T-helper 2 cell (primary cell): Measurements from ENCODE around the gene ABL1.
"Not testable (repeated sequence)": the region's sequence is repeated elsewhere in the genome, so short reads cannot be mapped to it uniquely, and the experiment has no call there.

ENCODE experiments used
- DNase-seq, 5 experiments: peaks; one replicate each; pipeline versions ENCODE4 v3.0.0 to v3.0.0-alpha.2; 2012 to 2022
- total RNA-seq, 2 donors: gene quantifications; one replicate each; lab custom pipeline; 2026; lab: John Stamatoyannopoulos, UW

The ABL1 gene
- 44.0 to 49.4 reads per million in 2 donors for total RNA-seq

DNA sequence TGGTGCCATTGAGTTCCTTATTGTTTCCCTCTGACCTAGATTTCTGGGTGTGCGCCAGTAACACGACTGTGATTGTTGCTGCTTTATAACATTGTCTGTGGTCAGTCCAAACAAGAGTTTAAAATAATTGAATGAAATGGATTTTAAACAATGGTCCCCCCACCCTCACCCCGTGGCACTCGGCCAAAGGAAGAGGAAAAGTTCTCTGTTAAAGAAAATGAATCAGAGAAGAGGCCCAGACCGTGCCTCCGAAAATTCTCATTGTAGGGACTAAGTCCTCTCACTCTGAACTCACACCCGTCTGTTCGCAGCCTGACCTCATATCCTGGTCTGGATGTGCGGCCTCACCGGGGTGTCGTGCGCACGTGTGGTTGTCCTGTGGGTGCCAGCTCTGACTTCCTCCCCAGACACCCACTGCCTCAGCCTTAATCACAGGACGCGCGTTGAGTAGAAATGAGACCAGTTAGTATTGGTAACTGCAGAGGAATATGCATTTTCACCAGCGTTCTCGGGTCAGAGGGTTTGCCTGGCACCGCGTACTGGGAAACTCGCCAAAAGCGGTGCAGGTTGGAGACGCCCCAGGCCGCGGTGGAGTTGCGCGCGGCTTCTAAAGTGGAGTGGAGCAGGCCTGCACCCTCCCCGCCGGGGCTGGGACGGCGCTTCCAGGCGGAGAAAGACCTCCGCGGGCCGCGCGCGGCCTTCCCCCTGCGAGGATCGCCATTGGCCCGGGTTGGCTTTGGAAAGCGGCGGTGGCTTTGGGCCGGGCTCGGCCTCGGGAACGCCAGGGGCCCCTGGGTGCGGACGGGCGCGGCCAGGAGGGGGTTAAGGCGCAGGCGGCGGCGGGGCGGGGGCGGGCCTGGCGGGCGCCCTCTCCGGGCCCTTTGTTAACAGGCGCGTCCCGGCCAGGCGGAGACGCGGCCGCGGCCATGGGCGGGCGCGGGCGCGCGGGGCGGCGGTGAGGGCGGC is at the start of gene ABL1:
TSS of gene ABL1 (plus strand) at position 884 of the 966 bp plus-strand sequence. CDS start 193 bp downstream, outside the sequence.
- DNase-seq = peak in 4 of 5 experiments; percentile 7 to 92 (median 52)

DNA sequence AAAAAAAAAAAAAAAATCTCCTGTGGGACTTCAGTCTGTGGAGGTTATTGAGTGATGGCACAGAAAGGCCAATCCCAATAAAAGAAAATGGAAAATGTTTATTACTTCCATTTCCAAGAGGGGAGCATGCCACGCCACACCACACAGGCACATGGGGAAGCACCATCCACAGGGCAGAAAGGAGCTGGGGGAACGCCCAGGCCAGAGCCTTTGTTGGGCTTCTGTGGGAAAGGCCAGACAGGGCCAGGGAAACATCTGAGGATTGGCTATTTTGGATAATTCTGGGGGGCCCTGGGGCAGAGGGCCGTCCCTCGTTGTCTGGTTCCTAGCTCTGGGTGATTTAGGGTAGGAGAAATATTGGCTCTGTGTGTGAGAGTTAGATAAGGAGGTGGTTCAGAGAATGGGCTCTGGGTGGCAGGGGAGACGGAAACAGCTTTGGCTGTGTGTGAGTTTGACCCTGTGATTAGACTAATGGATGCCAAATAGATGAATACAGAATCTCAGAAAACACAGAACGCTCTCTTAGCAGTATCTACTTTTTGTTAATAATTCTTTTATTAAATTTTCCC is 49.0 kb upstream of the ABL1 start:
- DNase-seq = no peak

DNA sequence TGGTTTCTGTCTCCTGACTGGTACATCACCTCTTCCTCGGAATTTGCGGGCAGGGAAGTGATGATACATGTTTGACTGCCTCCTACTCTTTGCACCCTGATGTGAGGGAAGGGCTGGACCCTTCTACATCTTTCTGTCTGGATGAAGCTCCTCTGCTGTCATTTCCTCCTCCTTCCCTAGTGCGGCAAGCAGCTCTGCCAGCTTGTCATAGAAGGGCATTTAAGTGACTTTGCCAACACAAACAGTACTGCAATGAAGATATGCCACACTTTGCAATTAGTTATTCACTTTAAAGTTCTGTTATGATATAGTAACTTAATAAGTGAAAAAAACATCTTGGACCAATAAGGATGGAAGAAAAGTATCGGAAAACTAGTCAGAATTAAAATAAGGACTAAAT is 48.5 kb upstream of the ABL1 start:
- DNase-seq = no peak

DNA sequence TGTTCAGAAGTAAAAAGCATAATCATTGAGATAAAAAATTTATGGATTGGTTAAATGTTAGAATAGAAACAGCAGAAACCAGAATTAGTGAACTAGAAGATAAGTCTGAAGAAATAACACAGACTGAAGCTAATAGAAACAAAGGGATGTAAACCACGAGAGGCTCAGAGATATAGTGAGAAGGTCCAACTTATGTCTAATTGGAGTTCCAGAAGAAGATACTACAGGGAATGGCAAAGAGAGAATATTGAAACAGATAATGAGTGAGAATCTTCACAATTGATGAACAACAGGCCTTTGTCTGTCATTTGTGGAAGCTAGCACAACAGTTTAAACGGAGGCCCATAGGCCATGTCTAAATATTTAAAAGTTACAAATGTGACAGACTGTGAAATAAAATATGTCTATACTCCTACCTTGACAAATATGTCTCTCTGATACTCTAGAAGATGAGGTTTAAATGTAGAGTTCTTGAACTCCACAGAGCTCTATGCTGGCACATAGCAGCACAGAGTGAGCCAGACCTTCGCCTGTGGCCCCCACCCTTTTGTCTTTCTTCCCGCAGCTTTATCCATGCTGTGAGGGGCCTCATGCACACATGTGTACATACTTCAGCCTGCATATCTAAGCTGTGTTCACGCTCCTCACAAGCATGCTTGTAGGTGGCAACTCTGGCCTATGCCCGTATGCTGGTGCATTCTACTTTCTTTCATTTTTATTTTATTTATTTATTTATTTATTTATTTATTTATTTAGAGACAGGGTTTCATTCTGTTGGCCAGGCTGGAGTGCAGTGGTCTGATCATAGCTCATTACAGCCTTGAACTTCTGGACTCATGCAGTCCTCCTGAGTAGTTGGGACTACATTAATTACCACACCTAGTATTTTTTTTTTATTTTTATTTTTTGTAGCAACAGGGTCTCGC is 45.0 kb upstream of the ABL1 start:
- DNase-seq = no peak

DNA sequence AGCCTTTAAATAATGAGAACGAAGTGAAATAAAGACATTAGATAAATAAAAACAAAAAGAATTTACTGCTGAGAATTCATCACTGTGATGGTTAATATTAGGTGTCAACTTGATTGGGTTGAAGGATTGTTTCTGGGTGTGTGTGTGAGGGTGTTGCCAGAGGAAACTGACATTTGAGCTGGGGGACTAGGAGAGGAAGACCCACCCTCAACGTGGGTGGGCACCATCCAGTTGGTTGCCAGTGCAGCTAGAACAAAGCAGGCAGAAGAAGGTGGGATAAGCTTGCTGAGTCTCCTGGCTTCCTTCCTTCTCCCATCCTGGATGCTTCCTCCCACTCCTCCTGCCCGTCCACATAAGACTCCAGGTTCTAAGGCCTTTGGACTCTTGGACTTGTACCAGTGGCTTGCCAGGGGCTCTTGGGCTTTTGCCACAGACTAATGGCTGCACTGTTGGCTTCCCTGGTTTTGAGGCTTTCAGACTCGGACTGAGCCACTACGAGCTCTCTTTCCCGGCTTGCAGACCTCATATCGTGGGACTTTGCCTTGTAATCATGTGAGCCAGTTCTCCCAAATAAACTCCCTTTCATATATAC is 43.7 kb upstream of the ABL1 start:
- no peak for DNase-seq

DNA sequence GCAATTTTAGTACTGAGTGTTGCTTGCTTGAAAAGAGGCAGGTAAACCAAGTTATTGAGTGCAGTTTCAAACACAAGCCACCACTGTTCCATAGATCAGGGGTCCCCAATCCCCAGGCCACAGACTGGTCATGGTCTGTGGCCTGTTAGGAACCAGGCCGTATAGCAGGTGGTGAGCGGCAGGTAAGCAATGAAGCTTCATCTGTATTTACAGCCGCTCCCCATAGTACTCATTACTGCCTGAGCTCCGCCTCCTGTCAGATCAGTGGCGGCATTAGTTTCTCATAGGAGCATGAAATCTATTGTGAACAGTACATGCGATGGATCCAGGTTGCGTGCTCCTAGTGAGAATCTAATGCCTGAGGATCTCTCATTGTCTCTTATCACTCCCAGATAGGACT is 41.5 kb upstream of the ABL1 start:
- DNase-seq = no peak

DNA sequence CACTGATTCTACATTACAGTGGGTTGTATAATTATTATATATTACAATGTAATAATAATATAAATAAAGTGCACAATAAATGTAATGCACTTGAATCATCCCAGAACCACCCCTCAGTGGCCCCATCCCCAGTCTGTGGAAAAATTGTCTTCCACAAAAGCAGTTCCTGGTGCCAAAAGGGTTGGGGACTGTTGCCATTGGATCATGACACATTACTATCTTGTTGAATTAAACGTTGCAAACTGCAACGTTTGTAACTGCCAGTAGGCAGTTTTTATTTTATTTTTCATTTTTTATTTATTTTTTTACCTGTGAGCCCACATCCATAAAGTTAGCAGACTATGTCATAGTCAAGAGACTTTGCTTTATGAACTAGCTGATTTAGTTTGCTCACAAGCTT is 41.0 kb upstream of the ABL1 start:
- not testable (repeated sequence) for DNase-seq

DNA sequence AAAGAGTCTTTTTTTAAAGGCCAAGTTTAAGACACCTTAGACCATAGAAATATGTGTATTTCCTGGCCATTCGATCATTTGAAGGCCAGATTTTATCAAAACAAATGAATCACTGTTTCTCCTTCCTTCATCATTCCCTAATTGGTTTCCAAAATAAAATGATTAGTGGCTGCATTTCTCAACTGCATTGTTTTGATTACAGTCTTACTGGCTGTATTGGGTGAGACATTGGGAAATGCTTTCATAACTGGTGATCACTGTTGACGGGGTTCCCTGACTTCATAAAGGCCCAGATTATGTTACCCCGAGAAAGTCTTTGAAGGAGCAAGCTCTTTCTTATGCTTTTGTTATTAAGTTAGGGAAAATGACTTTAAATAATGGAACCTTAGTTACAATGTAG is 40.6 kb upstream of the ABL1 start:
- DNase-seq = not testable (repeated sequence)

DNA sequence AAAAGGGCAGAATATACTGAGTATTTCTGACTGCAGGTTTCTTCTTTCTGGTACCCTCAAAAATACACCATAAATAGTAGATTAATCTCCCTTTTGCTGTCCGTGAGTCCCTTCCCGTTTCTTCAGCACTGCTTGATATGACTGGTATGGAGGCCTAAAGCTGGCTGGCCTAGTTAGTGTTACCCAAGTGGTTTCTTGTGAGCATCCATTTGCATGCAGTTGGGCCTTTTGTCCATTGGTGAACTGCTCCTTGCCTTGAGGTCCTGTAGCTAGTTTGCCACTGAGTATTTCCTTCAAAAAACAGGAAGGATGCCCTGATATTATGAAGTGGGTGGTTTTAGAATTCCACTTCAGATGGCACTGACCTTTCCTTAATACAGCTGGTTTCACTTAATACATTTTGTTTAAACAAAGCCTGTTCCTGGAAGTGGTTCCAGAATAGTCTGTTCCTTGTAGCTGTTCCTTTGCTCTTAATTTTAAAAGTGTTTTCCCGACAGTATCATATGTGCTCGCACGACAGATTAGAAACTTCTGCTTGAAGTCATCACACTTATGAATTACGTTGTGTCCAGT is 40.0 kb upstream of the ABL1 start:
- no peak for DNase-seq

DNA sequence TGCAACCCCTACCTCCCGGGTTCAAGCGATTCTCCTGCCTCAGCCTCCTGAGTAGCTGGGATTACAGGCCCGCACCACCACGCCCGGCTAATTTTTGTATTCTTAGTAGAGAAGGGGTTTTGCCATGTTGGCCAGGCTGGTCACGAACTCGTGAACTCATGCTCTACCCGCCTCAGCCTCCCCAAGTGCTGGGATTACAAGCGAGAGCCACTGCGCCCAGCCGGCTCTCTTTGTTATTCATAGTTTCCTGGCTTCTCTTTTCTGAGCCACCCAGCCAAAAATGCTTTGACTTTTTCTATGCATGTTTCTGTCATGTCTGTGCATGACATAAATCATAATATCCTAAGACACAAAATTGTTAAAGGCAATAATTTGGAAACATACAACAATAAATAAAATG is 31.9 kb upstream of the ABL1 start:
- DNase-seq = not testable (repeated sequence)

DNA sequence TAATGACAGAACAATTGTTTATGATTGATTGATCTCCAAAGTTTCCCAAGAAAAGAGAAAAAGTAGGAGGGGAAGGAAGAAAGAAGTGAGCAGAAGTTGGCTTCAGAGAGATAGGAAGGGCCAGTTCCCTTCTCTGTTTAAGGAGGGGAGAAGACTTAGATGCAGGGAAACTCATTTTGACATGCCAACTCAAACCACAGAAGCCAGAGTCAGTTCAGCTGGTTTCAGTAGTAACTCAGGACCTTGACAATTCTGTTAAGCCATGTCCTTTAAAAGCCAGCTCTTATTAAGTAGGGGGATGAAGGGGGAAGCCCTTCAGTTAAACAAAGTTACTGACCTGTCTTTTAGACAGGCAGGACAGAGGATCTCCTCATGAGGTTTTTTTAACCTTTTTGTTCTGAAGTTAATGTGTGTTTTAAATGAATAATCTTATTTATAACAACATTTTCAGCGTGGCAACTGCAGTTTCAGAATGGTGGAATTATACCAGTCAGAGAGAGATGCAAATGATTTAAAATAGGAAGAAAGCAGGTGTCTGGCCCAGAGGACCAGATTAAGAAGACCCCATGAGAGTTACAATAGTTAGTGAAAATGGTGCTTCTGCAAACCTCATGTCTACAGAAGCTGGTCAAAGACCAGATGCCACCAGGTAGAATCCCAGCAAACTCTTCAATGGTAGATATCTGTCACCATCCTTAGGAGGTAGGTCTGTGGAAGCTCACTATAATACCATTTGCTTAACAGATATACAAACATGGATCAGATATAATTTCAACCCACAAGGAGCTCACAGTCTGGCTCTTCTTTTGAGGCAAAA is 29.3 kb upstream of the ABL1 start:
- DNase-seq = no peak

DNA sequence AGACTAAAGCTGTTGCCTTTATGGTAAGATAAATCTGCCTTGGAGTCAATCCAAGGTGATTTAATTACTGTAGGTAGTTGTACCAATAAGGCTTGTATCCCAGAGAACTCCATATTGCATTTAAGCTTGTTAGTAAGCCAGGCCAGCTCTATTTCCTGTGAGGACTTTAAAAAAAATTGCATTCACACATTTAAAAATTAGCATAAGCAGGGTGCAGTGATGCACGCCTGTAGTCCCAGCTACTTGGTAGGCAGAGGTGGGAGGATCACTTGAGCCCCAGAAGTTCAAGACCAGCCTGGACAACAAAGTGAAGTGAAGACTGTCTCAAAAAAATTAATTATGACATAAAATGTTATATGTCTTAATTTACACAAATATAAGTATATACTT is 28.7 kb upstream of the ABL1 start:
- no peak for DNase-seq

DNA sequence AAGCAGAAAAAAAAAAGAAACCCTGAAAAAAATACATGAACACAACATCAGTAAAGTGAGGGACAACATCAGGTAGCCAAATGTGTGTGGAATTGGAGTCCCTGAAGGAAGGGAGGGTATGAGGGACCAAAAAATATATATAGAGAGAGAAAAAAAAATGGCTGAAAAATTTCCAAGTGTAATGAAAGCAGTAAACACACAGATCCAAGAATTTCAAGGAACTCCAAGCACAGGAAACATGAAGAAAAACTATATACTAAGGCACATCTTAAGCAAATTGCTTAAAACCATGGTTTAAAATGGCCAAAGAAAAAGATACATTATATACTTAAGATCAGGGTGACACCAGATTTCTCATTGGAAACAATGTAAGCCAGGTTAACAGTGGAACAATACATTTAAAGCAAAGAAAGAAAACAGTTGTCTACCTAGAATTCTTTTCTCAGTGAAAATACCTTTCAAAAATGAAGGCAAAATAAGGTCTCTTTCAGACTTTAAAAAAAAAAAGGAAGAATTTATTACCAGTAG is 24.4 kb upstream of the ABL1 start:
- no peak for DNase-seq

DNA sequence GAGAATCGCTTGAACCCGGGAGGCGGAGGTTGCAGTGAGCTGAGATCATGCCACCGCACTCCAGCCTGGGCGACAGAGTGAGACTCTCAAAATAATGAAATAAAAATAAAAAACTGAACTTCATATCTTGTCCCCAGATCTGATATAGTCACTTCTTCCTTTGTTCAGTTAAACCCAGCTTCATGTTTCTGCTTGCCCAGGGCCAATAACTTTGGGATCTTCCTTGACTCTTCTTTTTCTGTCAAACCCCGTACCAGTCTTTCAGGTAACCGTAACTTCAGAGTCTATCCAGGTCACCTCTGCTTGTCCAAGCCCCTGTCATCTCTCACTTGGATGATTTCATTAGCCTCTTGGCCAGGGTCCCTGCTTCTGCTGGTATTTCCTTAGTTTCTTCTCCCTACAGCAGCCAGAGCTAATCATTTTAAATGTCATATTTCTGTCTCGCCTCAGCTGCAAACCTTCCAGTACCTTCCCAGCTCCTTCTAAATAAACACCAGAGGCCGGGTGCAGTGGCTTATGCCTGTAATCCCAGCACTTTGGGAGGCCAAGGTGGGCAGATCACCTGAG is 19.7 kb upstream of the ABL1 start:
- DNase-seq = no peak

DNA sequence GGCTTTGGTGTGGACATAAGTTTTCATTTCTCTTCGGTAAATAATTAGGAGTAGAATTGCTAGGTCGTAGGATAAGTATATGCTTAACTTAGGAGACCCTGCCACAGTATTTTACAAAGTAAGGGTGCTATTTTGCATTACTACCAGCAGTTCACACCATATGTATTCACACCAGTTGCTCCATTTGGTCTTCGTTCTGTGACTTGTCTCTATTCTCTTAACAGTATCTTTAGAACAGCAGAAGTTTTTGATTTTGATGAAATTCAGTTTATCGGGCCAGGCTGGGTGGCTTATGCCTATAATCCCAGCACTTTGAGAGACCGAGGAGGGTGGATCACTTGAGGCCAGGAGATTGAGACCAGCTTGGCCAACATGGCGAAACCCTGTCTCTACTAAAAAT is 17.1 kb upstream of the ABL1 start:
- DNase-seq = no peak

DNA sequence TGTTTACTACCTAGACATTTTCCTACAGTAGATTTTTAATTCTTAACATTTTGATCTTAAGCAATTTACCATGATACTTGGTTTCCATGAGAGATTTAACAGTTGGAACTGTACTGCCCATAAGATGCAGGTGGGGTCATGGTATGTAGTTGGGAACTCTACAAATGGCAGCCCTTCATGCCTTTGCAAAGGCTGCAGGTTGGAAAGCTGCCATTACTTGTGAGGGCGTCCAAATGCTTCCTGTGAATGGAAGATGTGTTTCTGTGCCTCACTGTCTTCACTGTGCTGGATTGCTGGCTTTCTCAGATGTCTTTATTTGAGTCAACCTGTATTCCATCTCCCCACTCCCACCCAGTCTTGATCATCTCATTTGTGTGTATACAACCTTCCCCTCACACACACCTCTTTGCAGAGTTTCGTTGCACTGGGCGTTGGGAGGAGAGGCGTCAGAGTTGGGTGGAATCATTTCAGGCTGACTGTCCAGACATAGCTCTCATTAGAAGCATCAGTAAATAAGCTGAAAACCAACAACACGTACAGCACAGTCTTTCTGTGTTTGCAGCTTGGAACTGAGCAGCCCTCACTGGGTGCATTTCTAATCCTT is 14.8 kb upstream of the ABL1 start:
- DNase-seq = no peak

DNA sequence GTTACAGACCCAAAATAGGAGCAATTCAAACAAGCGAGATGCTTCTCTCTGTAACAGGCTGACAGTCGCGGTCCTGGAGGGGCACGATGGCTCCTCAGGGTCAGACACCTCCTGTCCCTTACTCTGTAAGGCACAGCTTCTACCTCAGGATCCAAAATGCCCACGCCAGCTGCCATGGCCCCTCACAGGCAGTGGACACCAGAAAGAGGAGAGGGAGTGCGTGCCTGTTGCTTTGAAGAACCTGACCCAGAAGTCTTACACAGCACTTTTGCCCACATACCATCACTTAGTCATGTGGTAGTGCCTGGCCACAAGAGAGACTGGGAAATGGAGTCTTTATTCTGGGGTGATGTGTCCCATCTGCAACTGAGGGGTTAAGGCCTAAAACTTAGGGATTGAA is 11.6 kb upstream of the ABL1 start:
- DNase-seq = no peak

DNA sequence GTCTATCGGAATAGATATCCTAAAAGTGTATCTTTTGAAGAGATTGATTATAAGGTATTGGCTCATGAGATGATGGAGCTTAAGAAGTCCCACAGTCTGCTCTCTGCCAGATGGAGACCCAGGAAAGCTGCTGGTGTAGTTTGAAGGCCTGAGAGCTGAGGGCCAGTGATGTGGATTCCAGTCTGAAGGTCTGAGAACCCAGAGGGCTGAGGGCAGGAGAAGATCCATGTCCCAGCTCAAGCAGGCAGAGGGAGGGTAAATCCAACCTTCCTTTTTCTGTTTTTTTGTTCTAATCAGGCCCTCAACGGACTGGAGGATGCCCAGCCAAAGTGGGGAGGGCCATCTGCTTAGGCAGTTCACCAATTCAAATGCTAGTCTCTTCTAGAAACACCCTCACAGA is 11.0 kb upstream of the ABL1 start:
- no peak for DNase-seq

DNA sequence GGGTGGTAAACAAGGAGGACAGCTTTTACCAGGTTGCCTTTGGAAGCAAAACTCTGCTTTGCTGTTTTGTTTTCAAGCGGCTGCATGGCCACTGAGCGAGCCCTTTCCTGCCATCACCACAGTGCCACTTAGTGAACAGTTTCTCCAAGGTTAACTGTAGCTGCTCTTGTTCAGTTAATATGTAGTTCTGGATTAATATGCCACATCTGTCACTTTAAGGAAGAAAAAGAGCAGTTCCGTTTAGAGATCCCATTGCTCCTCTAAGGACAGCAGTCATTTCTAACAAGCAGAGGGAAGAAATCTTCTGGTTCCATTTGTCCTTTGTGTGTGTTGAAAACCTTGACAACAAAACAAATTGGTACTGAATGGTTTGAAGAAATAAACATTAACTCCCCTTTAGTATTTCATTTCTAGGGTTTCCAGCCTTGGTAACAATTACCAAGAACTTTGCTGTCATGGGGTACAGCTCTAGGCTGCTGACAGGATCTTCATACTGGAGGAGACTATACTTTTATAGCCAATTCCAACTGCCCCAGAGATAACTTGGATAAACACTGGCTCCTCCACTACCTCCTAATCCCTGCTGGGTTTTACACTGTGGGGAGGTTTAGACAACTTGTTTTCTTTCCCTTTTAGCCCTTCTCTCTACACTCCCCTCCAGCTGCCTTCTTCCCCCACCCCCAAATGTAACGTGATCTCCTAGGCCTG is 10.3 kb upstream of the ABL1 start:
- no peak for DNase-seq

DNA sequence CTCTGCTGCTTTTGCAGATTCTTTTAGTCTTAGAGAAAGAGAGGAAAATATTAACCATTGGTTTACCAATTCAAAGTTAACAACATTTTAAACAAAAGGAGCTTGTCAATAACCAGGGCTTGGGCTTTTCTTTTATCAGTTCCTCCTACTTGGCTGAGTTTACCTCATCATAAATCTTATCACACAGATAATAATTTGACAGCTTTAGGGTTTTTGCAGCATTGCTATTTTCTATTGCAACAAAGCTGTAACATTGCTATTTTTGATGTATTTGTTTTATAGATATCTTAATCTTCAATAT is 9.8 kb upstream of the ABL1 start:
- DNase-seq = no peak
